Neural cell (in vitro differentiated cells): ENCODE measurements around the gene DZIP1. TPM values are rescaled to one million over a fixed set of nuclear protein-coding genes. Genes with fewer than 3 reads are reported as not detected.

Source experiments
- H2AFZ ChIP-seq: fragments of 200-600, 300-800 bp; sonication (generic), shearing (Covaris generic); 2 replicates; pipeline ENCODE4 v1.6.0; 2014; ENCODE audit warnings: low read depth, mild to moderate bottlenecking, antibody characterized with exemption, low read length, moderate library complexity
- H3F3A ChIP-seq: fragments of 200-600 bp; shearing (Covaris generic); 2 replicates; pipeline ENCODE4 v1.6.1; 2016; ENCODE audit warnings: mild to moderate bottlenecking, moderate library complexity, mixed read lengths, antibody characterized with exemption, low read length; ENCODE audit not compliant: insufficient read depth, poor library complexity, severe bottlenecking
- H3K27ac ChIP-seq: fragments of 200-600, 300-800 bp; sonication (generic), shearing (Covaris generic); 2 replicates; pipeline ENCODE4 v1.5.1; 2014; ENCODE audit warnings: mild to moderate bottlenecking, low read length, moderate library complexity
- H3K27me3 ChIP-seq: fragments of 300-800, 200-600 bp; sonication (generic), shearing (Covaris generic); 2 replicates; pipeline ENCODE4 v1.6.0; 2014; ENCODE audit warnings: mild to moderate bottlenecking, low read depth, low read length, moderate library complexity; ENCODE audit not compliant: insufficient read depth
- H3K36me3 ChIP-seq: fragments of 300-800, 200-600 bp; sonication (generic), shearing (Covaris generic); 2 replicates; pipeline ENCODE4 v1.5.1; 2014; ENCODE audit warnings: mild to moderate bottlenecking, antibody characterized with exemption, low read length, moderate library complexity; ENCODE audit not compliant: insufficient read depth
- H3K4me2 ChIP-seq: fragments of 300-800, 200-600 bp; sonication (generic), shearing (Covaris generic); 2 replicates; pipeline ENCODE4 v1.6.0; 2014; ENCODE audit warnings: mild to moderate bottlenecking, low read length
- H3K4me3 ChIP-seq: fragments of 300-800, 200-600 bp; sonication (generic), shearing (Covaris generic); 2 replicates; pipeline ENCODE4 v1.5.1; 2014; ENCODE audit warnings: mild to moderate bottlenecking, low read length, moderate library complexity
- H3K79me2 ChIP-seq: fragments of 200-600 bp; shearing (Covaris generic); replicated peaks from 2 replicates; pipeline ENCODE4 v1.6.0; 2014; ENCODE audit warnings: mild to moderate bottlenecking, low read length, moderate library complexity; ENCODE audit not compliant: insufficient read depth
- H3K9ac ChIP-seq: fragments of 300-800, 200-600 bp; sonication (generic), shearing (Covaris generic); 2 replicates; pipeline ENCODE4 v1.6.1; 2016; ENCODE audit warnings: mild to moderate bottlenecking, low read length, mixed read lengths
- H3K9me2 ChIP-seq: fragments of 200-600 bp; shearing (Covaris generic); 2 replicates; pipeline ENCODE4 v1.6.1; 2016; ENCODE audit warnings: mild to moderate bottlenecking, low read length, mixed read lengths; ENCODE audit not compliant: insufficient read depth
- H3K9me3 ChIP-seq: fragments of 200-600, 300-800 bp; sonication (generic), shearing (Covaris generic); 2 replicates; pipeline ENCODE4 v1.6.1; 2016; ENCODE audit warnings: mild to moderate bottlenecking, mixed run types, low read length, moderate library complexity, mixed read lengths
- H4K20me1 ChIP-seq: fragments of 200-600 bp; shearing (Covaris generic); 2 replicates; pipeline ENCODE4 v1.6.1; 2016; ENCODE audit warnings: mild to moderate bottlenecking, mixed run types; ENCODE audit not compliant: insufficient read depth
- CTCF ChIP-seq: fragments of 450-650 bp; IDR thresholded peaks from 2 replicates; pipeline ENCODE4 v1.5.1; 2014; ENCODE audit warnings: antibody characterized with exemption, mild to moderate bottlenecking, moderate library complexity; ENCODE audit not compliant: poor library complexity, severe bottlenecking
- EP300 ChIP-seq: fragments of 450-650 bp; conservative IDR thresholded peaks from 2 replicates; pipeline ENCODE4 v1.6.1; 2014; ENCODE audit warnings: antibody characterized with exemption, mild to moderate bottlenecking, moderate library complexity; ENCODE audit not compliant: poor library complexity, severe bottlenecking
- EZH2 ChIP-seq: fragments of 200-600, 300-800 bp; shearing (Covaris generic), sonication (generic); IDR thresholded peaks from 2 replicates; pipeline ENCODE4 v1.6.1; 2014; ENCODE audit warnings: antibody characterized with exemption, low read length, borderline replicate concordance, mild to moderate bottlenecking; ENCODE audit not compliant: insufficient read depth, poor library complexity, severe bottlenecking
- MXI1 ChIP-seq: fragments of 450-650 bp; conservative IDR thresholded peaks from 2 replicates; pipeline ENCODE4 v1.6.1; 2014; ENCODE audit warnings: antibody characterized with exemption, mild to moderate bottlenecking; ENCODE audit not compliant: poor library complexity, severe bottlenecking
- POLR2AphosphoS5 ChIP-seq: IDR thresholded peaks from 2 replicates; pipeline ENCODE4 v1.6.1; 2012
- RAD21 ChIP-seq: fragments of 450-650 bp; conservative IDR thresholded peaks from 2 replicates; pipeline ENCODE4 v1.6.1; 2014; ENCODE audit warnings: antibody characterized with exemption, mild to moderate bottlenecking, moderate library complexity
- REST ChIP-seq: IDR thresholded peaks from 2 replicates; pipeline ENCODE4 v1.6.1; 2012; ENCODE audit warnings: borderline replicate concordance
- SMC3 ChIP-seq: fragments of 450-650 bp; conservative IDR thresholded peaks from 2 replicates; pipeline ENCODE4 v1.6.1; 2014; ENCODE audit warnings: antibody characterized with exemption, mild to moderate bottlenecking, moderate library complexity; ENCODE audit not compliant: poor library complexity
- TAF1 ChIP-seq: IDR thresholded peaks from 2 replicates; pipeline ENCODE4 v1.6.1; 2012; ENCODE audit warnings: low read depth
- polyA plus RNA-seq: library from polyadenylated mRNA; depleted of rRNA; stranded (reverse); fragments of >200 nt; gene quantifications from 2 replicates; pipeline ENCODE4 v1.2.3, GENCODE V29; 2014

Gene DZIP1
- polyA plus RNA-seq, 1 donor from 2014 or later = 35.3 TPM

GRCh38 chr13:95624020-95624419 lies 20.5 kb downstream of the DZIP1 start:
- Histone ChIP-seq H2AFZ (no peak overlapping the region), H3K9me2 (no peaks in the 10 kb centered on the region), H3K9me3 (no peaks in the 10 kb centered on the region), H3K27me3 (no peaks in the 10 kb centered on the region), H3K27ac (no peak overlapping the region), H3K79me2 (no peaks in the 10 kb centered on the region), H3K9ac (no peak overlapping the region), H3F3A (no peaks in the 10 kb centered on the region), H3K36me3 (peaks cover 5% of the 10 kb centered on the region), H4K20me1 (no peaks in the 10 kb centered on the region), H3K4me3 (no peak overlapping the region), H3K4me2 (no peak overlapping the region)
- peak; percentile 76 for TF ChIP-seq RAD21
- TF ChIP-seq EZH2 = no peak
- peak; percentile 74 for TF ChIP-seq CTCF
- peak; percentile 69 for TF ChIP-seq SMC3

GRCh38 chr13:95623141-95623540 lies 21.4 kb downstream of the DZIP1 start:
- Histone ChIP-seq H3K79me2 (no peaks in the 10 kb centered on the region), H3K27me3 (no peaks in the 10 kb centered on the region), H4K20me1 (no peaks in the 10 kb centered on the region), H3K4me2 (no peak overlapping the region), H3F3A (no peaks in the 10 kb centered on the region), H3K9me3 (no peaks in the 10 kb centered on the region), H3K4me3 (no peak overlapping the region), H2AFZ (no peak overlapping the region), H3K9me2 (no peaks in the 10 kb centered on the region), H3K9ac (no peak overlapping the region), H3K36me3 (peaks cover 4% of the 10 kb centered on the region), H3K27ac (no peak overlapping the region)
- TF ChIP-seq POLR2AphosphoS5 = no peak
- TF ChIP-seq MXI1 = no peak
- no peak for TF ChIP-seq CTCF
- TF ChIP-seq EP300 = no peak
- TF ChIP-seq RAD21 = no peak
- no peak for TF ChIP-seq TAF1
- no peak for TF ChIP-seq EZH2
- no peak for TF ChIP-seq REST
- TF ChIP-seq SMC3 = no peak
